GM12878 (cell line): ENCODE data around the gene CGREF1. TPM values are rescaled to one million over a fixed set of nuclear protein-coding genes. Genes with fewer than 3 reads are reported as not detected.

Experiments
- DPF2 ChIP-seq: fragments of 450-650 bp; IDR thresholded peaks from 2 replicates; pipeline ENCODE4 v1.6.1; 2017; ENCODE audit warnings: mild to moderate bottlenecking
- EGR1 ChIP-seq, 2 experiments: IDR thresholded peaks; 1 replicate in 1 of 2; 2 replicates in 1 of 2; pipeline ENCODE4 v1.6.1; 2011 to 2012; ENCODE audit warnings: low read depth in 2 of 2, low read length in 2 of 2, borderline replicate concordance in 1 of 2, mild to moderate bottlenecking in 1 of 2, moderate library complexity in 1 of 2
- FOXK2 ChIP-seq: fragments of 450-650 bp; IDR thresholded peaks from 2 replicates; pipeline ENCODE4 v1.6.1; 2017; ENCODE audit warnings: mild to moderate bottlenecking, moderate library complexity
- GATAD2B ChIP-seq: fragments of 450-650 bp; conservative IDR thresholded peaks from 2 replicates; pipeline ENCODE4 v1.6.1; 2017; ENCODE audit warnings: low read depth, mild to moderate bottlenecking, moderate library complexity
- IKZF1 ChIP-seq: fragments of 450-650 bp; conservative IDR thresholded peaks from 2 replicates; pipeline ENCODE4 v1.6.1; 2017; ENCODE audit warnings: antibody characterized with exemption, mild to moderate bottlenecking
- LARP7 ChIP-seq: fragments of 450-650 bp; IDR thresholded peaks from 2 replicates; pipeline ENCODE4 v1.6.1; 2017; ENCODE audit warnings: mild to moderate bottlenecking
- MXI1 ChIP-seq: fragments of 150-350 bp; IDR thresholded peaks from 2 replicates; pipeline ENCODE4 v1.6.1; 2011; ENCODE audit warnings: low read depth, mild to moderate bottlenecking, inconsistent platforms, low read length, improper control_type of control experiment
- NR2F1 ChIP-seq: fragments of 450-650 bp; conservative IDR thresholded peaks from 2 replicates; pipeline ENCODE4 v1.6.1; 2017; ENCODE audit warnings: mild to moderate bottlenecking
- RB1 ChIP-seq: fragments of 450-650 bp; formaldehyde crosslinking; IDR thresholded peaks from 2 replicates; pipeline ENCODE4 v1.6.1; 2017; ENCODE audit warnings: mild to moderate bottlenecking, borderline replicate concordance
- RELA ChIP-seq: fragments of 450-650 bp; IDR thresholded peaks from 2 replicates; pipeline ENCODE4 v1.8.0; 2014; ENCODE audit warnings: borderline replicate concordance; ENCODE audit not compliant: partially characterized antibody
- RUNX3 ChIP-seq: IDR thresholded peaks from 2 replicates; pipeline ENCODE4 v1.6.1; 2012; ENCODE audit warnings: low read length, inconsistent platforms
- TCF7 ChIP-seq: IDR thresholded peaks from 2 replicates; pipeline ENCODE4 v1.6.1; 2014; ENCODE audit warnings: antibody characterized with exemption, borderline replicate concordance
- YY1 ChIP-seq: IDR thresholded peaks from 2 replicates; pipeline ENCODE4 v1.6.1; 2011; ENCODE audit warnings: low read depth, mild to moderate bottlenecking, low read length
- polyA plus RNA-seq, 11 experiments: library from polyadenylated mRNA; depleted of rRNA in 4 of 11; unstranded in 6 of 11; stranded (reverse) in 5 of 11; fragments of >200 nt; fragmentation: Nextera tagmentation in 4 of 11; fragmentation: Illumina TruSeq in 1 of 11; extraction: Ambion mirVana in 4 of 11; extraction: Trizol in 1 of 11; gene quantifications; 1 replicate in 1 of 11; 2 replicates in 10 of 11; pipeline versions ENCODE4 v1.2.1 to v1.2.3, GENCODE V29; 2011 to 2016; ENCODE audit warnings: inconsistent platforms in 2 of 11, missing spikeins in 2 of 11, low read depth in 1 of 11
- total RNA-seq, 4 experiments: library from RNA; depleted of rRNA in 3 of 4; stranded (reverse); fragments of >200 nt in 3 of 4; fragmentation: Illumina TruSeq in 1 of 4; extraction: Trizol in 1 of 4; gene quantifications; 2 replicates each; pipeline versions ENCODE4 v1.2.1 to v1.2.3, GENCODE V29; 2013 to 2021
- TF ChIP-seq, protein P1 (sequence below): fragments of 450-650 bp; IDR thresholded peaks from 2 replicates; pipeline ENCODE4 v1.6.1; 2018; ENCODE audit warnings: borderline replicate concordance, mild to moderate bottlenecking; ENCODE audit not compliant: partially characterized antibody
- TF ChIP-seq, protein P2 (sequence below): IDR thresholded peaks from 2 replicates; pipeline ENCODE4 v1.6.1; 2012; ENCODE audit warnings: low read depth, low read length, improper control_type of control experiment
- TF ChIP-seq, protein P3 (sequence below): IDR thresholded peaks from 2 replicates; pipeline ENCODE4 v1.6.1; 2012; ENCODE audit warnings: low read depth, low read length, improper control_type of control experiment
- TF ChIP-seq, protein P4 (sequence below): IDR thresholded peaks from 2 replicates; pipeline ENCODE4 v1.6.1; 2012; ENCODE audit warnings: low read depth, low read length, improper control_type of control experiment
- TF ChIP-seq, protein P5 (sequence below): fragments of 450-650 bp; IDR thresholded peaks from 2 replicates; pipeline ENCODE4 v1.6.1; 2018; ENCODE audit warnings: mild to moderate bottlenecking, low read depth, moderate library complexity; ENCODE audit not compliant: partially characterized antibody

Gene CGREF1
- total and polyA plus RNA-seq, 10 of the 15 experiments (the other 5 are each of a cell fraction or from before 2014, with no cell fraction given): 0.06 to 0.21 TPM; not detected in 8

DNA sequence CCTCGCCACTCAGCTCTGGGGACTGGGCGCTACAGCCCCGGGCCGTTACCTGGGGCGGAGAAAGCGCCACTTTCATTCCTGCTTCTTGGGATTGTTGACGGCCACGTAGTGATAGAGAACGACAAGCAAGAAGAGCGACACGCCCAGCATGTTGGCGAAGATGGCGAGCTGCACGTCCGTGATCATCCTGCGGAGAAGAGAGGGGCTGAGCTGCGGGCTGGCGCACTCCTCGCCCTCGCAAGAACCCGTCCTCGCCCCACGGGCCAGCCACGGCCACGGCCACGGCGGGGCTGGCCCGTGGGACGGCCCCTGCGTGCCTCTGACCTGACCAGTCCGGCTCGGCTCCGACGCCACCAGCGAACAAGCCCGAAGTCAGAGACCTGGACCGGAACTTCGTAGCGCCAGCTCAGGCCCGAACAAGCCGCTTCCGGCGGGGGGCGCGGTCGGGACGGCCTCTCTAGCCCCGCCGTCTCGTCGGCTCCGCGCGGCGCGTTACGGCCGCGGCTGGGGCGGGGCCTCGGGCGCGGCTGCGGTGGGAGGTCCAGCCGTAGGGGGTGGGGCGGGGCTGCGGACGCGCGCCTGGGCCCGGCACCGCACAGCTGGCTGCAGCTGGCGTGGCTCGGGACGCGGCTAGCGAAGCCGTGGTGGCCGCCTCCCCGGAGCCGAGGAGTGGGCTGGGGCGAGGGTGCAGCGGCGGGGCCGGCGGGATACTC, 47.5 kb downstream of the CGREF1 start, which contains the start of gene OST4 (continued):
- TF ChIP-seq, protein P1, sequence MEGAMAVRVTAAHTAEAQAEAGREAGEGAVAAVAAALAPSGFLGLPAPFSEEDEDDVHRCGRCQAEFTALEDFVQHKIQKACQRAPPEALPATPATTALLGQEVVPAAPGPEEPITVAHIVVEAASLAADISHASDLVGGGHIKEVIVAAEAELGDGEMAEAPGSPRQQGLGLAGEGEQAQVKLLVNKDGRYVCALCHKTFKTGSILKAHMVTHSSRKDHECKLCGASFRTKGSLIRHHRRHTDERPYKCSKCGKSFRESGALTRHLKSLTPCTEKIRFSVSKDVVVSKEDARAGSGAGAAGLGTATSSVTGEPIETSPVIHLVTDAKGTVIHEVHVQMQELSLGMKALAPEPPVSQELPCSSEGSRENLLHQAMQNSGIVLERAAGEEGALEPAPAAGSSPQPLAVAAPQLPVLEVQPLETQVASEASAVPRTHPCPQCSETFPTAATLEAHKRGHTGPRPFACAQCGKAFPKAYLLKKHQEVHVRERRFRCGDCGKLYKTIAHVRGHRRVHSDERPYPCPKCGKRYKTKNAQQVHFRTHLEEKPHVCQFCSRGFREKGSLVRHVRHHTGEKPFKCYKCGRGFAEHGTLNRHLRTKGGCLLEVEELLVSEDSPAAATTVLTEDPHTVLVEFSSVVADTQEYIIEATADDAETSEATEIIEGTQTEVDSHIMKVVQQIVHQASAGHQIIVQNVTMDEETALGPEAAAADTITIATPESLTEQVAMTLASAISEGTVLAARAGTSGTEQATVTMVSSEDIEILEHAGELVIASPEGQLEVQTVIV: no peak
- no peak for TF ChIP-seq TCF7
- TF ChIP-seq RELA: no peak
- no peak for TF ChIP-seq FOXK2
- TF ChIP-seq DPF2: peak; percentile 69; the same call in 1 of the 2 replicates
- TF ChIP-seq MXI1: peak; percentile 70
- TF ChIP-seq RB1: peak; percentile 48; the same call in 1 of the 2 replicates
- TF ChIP-seq GATAD2B: peak; percentile 72; the same call in 1 of the 2 replicates
- TF ChIP-seq, protein P2, sequence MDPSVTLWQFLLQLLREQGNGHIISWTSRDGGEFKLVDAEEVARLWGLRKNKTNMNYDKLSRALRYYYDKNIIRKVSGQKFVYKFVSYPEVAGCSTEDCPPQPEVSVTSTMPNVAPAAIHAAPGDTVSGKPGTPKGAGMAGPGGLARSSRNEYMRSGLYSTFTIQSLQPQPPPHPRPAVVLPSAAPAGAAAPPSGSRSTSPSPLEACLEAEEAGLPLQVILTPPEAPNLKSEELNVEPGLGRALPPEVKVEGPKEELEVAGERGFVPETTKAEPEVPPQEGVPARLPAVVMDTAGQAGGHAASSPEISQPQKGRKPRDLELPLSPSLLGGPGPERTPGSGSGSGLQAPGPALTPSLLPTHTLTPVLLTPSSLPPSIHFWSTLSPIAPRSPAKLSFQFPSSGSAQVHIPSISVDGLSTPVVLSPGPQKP: peak; percentile 76; the same call in 1 of the 2 replicates
- TF ChIP-seq EGR1 (IDR thresholded peaks at IDR 0.05; ENCODE audit: borderline replicate concordance in 1 of 2, low read depth in 2 of 2, low read length in 2 of 2): peak; percentile 26 to 35
- peak; percentile 49; the same call in 1 of the 2 replicates for TF ChIP-seq RUNX3
- TF ChIP-seq, protein P3, sequence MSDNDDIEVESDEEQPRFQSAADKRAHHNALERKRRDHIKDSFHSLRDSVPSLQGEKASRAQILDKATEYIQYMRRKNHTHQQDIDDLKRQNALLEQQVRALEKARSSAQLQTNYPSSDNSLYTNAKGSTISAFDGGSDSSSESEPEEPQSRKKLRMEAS: peak; percentile 13; the same call in 1 of the 2 replicates
- TF ChIP-seq, protein P4, sequence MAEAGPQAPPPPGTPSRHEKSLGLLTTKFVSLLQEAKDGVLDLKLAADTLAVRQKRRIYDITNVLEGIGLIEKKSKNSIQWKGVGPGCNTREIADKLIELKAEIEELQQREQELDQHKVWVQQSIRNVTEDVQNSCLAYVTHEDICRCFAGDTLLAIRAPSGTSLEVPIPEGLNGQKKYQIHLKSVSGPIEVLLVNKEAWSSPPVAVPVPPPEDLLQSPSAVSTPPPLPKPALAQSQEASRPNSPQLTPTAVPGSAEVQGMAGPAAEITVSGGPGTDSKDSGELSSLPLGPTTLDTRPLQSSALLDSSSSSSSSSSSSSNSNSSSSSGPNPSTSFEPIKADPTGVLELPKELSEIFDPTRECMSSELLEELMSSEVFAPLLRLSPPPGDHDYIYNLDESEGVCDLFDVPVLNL: 0 out of 2 replicates have a peak, but pooled peaks have one; percentile 7
- peak; percentile 62; the same call in 1 of the 2 replicates for TF ChIP-seq LARP7
- peak; percentile 68 for TF ChIP-seq NR2F1
- TF ChIP-seq IKZF1: peak; percentile 84
- TF ChIP-seq YY1: peak; percentile 82
- TF ChIP-seq, protein P5, sequence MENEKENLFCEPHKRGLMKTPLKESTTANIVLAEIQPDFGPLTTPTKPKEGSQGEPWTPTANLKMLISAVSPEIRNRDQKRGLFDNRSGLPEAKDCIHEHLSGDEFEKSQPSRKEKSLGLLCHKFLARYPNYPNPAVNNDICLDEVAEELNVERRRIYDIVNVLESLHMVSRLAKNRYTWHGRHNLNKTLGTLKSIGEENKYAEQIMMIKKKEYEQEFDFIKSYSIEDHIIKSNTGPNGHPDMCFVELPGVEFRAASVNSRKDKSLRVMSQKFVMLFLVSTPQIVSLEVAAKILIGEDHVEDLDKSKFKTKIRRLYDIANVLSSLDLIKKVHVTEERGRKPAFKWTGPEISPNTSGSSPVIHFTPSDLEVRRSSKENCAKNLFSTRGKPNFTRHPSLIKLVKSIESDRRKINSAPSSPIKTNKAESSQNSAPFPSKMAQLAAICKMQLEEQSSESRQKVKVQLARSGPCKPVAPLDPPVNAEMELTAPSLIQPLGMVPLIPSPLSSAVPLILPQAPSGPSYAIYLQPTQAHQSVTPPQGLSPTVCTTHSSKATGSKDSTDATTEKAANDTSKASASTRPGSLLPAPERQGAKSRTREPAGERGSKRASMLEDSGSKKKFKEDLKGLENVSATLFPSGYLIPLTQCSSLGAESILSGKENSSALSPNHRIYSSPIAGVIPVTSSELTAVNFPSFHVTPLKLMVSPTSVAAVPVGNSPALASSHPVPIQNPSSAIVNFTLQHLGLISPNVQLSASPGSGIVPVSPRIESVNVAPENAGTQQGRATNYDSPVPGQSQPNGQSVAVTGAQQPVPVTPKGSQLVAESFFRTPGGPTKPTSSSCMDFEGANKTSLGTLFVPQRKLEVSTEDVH: no peak
